Suppressor macrophage (primary cell): ENCODE measurements around the gene MRPS24.
"Not testable (repeated sequence)": the region's sequence is repeated elsewhere in the genome, so short reads cannot be mapped to it uniquely, and the experiment has no call there.

Source experiments
- DNase-seq, 4 experiments: peaks; one replicate each; pipeline ENCODE4 v3.0.0-alpha.2; 2020 to 2022

The MRPS24 gene

DNA sequence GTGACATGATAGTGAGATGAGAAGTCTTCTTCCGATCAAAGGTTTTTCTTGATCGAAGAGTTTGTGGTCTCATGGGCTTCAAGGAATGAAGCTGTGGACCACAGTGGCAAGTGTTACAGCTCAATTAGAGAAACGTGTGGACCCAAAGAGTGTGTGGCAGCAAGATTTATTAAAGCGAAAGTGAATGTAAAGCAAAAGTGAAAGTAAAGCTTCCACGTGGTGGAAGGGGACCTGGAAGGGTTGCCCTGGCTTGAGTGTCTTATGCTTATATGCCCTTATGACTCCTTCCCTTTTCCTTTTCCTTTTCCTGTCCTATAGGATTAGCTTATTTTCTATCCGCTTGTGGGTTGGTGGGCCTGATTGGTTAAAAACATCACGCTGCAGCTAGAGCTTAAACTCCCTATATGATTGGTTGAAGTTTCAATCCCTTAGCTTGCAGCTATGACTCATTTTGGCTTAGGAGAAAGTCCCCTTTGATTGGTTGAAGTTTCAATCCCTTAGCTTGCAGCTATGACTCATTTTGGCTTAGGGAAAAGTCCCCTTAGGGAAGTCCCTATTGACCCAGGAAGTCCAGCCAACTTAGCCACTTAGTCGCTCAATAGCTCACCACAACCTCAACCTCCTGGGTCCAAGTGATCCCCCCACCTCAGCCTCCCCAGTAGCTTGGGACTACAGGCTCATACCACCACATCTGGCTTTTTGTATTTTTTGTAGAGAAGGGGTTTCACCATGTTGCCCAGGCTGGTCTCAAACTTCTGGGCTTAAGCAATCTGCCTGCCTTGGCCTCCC is 34.7 kb downstream of the MRPS24 start:
- DNase-seq, result peak; percentile 15 to 77 (median 61)

DNA sequence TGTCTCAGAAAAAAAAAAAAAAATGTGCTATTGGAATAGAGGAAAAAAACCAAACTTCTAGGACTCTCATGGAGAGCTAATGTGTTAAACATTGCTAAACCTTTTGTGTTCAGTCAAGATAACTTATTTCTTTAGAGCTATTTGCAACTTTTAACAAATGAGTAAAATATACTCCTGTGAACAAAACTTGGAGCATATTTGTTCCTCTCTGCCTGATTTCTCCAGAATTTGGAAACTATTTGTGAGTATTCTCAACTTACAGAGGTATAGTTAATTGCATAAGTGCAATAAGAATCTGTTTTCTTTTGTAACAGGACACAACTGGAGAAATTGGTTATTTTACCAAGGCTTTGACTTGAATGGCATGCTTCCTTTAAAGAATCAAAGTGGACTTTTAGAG is 38.4 kb downstream of the MRPS24 start:
- not testable (repeated sequence) for DNase-seq

DNA sequence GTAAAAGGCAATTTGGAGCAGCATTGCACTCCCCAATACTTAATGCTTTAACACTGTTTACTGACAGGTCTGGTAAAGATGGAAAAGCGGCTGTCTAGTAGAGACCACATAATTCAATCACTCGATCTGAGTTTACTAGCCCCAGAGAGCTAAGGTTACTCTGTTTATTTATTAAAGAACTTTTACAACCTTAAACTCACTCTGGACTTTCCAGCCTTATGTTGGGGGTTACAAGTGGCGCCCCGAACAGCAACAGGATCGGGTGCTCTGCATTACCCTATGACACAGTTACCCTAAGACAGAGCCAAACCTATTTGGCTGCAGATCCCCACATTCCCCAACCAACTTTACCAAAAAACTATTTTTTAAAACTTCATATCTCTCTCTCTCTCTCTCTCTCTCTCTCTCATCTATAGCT is 43.9 kb downstream of the MRPS24 start:
- DNase-seq, result no peak

DNA sequence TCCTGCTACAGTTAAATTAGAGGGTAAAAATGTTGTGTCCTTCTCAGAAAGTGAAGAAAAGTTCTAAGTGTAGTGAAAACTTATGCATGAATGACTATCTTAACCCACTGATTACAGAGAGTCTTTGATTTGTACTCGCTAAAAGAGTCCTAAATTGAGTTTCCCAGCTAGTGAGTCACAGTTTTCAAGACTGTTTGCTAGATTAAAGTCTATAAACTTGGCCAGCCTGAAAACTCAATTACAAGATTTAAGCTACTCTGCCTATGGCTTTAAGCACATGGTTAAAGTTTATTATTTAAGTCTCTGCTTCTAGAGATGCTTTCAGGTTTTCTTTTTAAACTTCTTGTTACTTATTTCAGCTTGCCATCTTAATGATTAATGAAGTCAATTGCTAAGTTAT is 44.4 kb downstream of the MRPS24 start:
- no peak for DNase-seq

DNA sequence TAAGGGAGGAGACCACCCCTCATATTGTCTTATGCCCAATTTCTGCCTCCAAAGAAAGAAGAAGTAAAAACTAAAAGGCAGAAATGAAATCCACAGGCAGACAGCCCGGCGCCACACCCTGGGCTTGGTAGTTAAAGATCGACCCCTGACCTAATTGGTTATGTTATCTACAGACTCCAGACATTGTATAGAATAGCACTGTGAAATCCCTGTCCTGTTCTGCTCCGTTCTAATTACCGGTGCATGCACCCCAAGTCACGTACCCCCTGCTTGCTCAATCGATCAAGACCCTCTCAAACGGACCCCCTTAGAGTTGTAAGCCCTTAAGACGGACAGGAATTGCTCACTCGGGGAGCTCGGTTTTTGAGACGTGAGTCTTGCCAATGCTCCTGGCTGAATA is 44.8 kb downstream of the MRPS24 start:
- DNase-seq, result not testable (repeated sequence)

DNA sequence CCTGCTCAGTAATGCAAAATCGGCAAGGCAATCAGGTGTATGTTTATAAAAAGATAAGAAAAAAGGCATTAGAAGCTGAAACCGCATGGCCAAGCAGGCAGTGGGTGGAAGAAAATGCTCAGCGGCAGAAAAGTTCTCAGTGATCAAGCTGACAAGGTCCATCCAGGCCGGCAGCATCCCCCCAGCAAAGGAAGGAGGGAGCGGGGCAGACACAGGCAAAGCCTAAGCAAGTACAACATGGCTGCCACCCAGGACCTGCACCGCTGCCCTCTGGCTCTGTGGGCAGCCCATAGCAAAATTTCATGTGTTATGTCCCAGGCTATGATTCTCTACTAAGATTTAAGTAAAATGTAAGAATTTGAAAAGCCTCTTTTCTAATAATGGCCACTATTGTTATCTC is 45.4 kb downstream of the MRPS24 start:
- DNase-seq, result no peak

DNA sequence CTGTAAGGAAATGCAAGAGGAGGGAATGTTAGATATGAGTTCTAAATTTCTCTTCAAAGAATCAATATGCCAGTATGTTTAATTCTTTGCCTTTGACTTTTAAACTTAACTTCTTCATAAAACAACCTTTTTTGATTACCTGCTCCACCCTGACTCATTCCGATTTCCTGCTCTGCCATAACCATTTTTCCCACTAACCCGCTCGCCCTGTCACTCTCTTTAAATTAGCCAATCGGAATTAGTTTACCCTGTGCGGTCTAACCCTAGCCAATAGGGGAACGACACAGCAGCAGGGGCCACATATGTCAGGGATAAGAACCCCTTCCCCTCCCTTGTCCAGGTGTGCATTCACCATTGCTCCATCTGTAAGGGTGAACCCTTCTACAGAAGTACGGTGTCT is 45.9 kb downstream of the MRPS24 start:
- DNase-seq, result not testable (repeated sequence)
